ENCODE data around the gene UBTF.
A peak's percentile ranks its signal among the peaks of the same experiment; 100 is the strongest.

UBTF gene

GRCh38 chr17:44171931-44172455 is 47.5 kb downstream of the UBTF start:
- DNase-seq (ENCODE audit: low spot score), result no peak

GRCh38 chr17:44170499-44171201 is 48.8 kb downstream of the UBTF start, which contains the start of gene ASB16:
Gene ASB16, plus strand, starts transcription at chr17:44170704. Its CDS starts 86 bp downstream, at chr17:44170790.
- DNase-seq (ENCODE audit: low spot score), result no peak

GRCh38 chr17:44170135-44170498 is 49.4 kb downstream of the UBTF start:
- no peak for DNase-seq (ENCODE audit: low spot score)

- no peak for DNase-seq (ENCODE audit: low spot score)
Observed at GRCh38 chr17:44167181-44167861, 52.2 kb downstream of the UBTF start.

- no peak for DNase-seq (ENCODE audit: low spot score)
Observed at GRCh38 chr17:44164476-44164875, 55.0 kb downstream of the UBTF start.

GRCh38 chr17:44159519-44160210 is 59.8 kb downstream of the UBTF start:
- peak; percentile 53 for DNase-seq (ENCODE audit: low spot score)

GRCh38 chr17:44155488-44155887 is 64.0 kb downstream of the UBTF start:
- no peak for DNase-seq (ENCODE audit: low spot score)
